NCI-H2107 (cell line): Measurements from ENCODE around the gene MAGEB4.

Source experiments
- DNase-seq: peaks from one replicate; lab custom pipeline; 2025; lab: John Stamatoyannopoulos, UW

The MAGEB4 gene

GRCh38 chrX:30283456-30284200 lies 41.8 kb downstream of the MAGEB4 start:
- DNase-seq: no peak
